Measurements from ENCODE around the gene CHRD. TPM values are rescaled to one million over a fixed set of nuclear protein-coding genes. Genes with fewer than 3 reads are reported as not detected.

CHRD gene
- total and polyA plus RNA-seq, 4 experiments from 2014 or later = not detected

- Mint-ChIP-seq H3K27ac (no peak overlapping the region), H3K27me3 (peaks cover 9 to 11% of the 10 kb centered on the region in 2 donors), H3K36me3 (peaks cover 17 to 34% of the 10 kb centered on the region in 2 donors), H3K4me1 (peaks cover 6 to 18% (median 10%) of the 10 kb centered on the region in 4 donors), H3K9me3 (no peaks in the 10 kb centered on the region), H3K4me3 (no peak overlapping the region)
- Histone ChIP-seq H3K36me3 (ENCODE audit: insufficient read depth, low read length) (peaks cover 12% of the 10 kb centered on the region), H3K27me3 (ENCODE audit: insufficient read depth, low read length) (no peaks in the 10 kb centered on the region), H3K4me3 (ENCODE audit: low read length in 2 of 2) (no peak overlapping the region), H3K4me1 (ENCODE audit: insufficient read depth, low read length) (no peaks in the 10 kb centered on the region), H3K9me3 (ENCODE audit: control insufficient read depth in 1 of 2, low read length in 2 of 2) (no peaks in the 10 kb centered on the region), H3K27ac (ENCODE audit: low read depth, low read length) (no peak overlapping the region)
- DNase-seq = peak; percentile 47 to 62 (median 58)
- intact Hi-C loops (cut with micrococcal nuclease) = loop anchor here (1.0 to 2.0 kb wide), 4 partner anchors 45 to 476 kb away; no protein-coding TSS in a partner anchor
- ChIA-PET POLR2A (ENCODE audit: partially characterized antibody) (interaction anchor here (1.3 kb wide), 1 partner anchor 142 kb away, joined by 3 read pairs; no protein-coding TSS in a partner anchor), CTCF (ENCODE audit: partially characterized antibody) (interaction anchor here (0.7 to 6.4 kb wide), 35 partner anchors 9 to 531 kb away, joined by 3 to 93 read pairs (median 4); partner anchors contain the start of genes CLCN2 and POLR2H)
Measured at GRCh38 chr3:184371570-184372018, 8.3 kb upstream of the CHRD start.

- Histone ChIP-seq H3K27me3 (ENCODE audit: insufficient read depth, low read length) (no peaks in the 10 kb centered on the region), H3K36me3 (ENCODE audit: insufficient read depth, low read length) (peaks cover 7% of the 10 kb centered on the region), H3K27ac (ENCODE audit: low read depth, low read length) (no peak overlapping the region), H3K4me3 (ENCODE audit: low read length in 2 of 2) (no peak overlapping the region), H3K4me1 (ENCODE audit: insufficient read depth, low read length) (no peaks in the 10 kb centered on the region), H3K9me3 (ENCODE audit: control insufficient read depth in 1 of 2, low read length in 2 of 2) (no peaks in the 10 kb centered on the region)
- H3K36me3 Mint-ChIP-seq = peaks cover 10 to 26% of the 10 kb centered on the region in 2 donors
- H3K4me3 Mint-ChIP-seq = no peak overlapping the region
- H3K27ac Mint-ChIP-seq = peak overlapping the region in 1 of 7 donors; percentile 64
- CTCF ChIA-PET (ENCODE audit: partially characterized antibody) = interaction anchor here (0.5 to 6.4 kb wide), 30 partner anchors 9 to 470 kb away, joined by 3 to 93 read pairs (median 4); partner anchors contain the start of genes CLCN2 and POLR2H
- POLR2A ChIA-PET (ENCODE audit: partially characterized antibody) = interaction anchor here (1.3 kb wide), 1 partner anchor 141 kb away, joined by 3 read pairs; no protein-coding TSS in a partner anchor
- H3K9me3 Mint-ChIP-seq = no peaks in the 10 kb centered on the region
- intact Hi-C loops (cut with micrococcal nuclease) = no loop called here
- DNase-seq = no peak
- peaks cover 5 to 18% (median 8%) of the 10 kb centered on the region in 4 donors for H3K4me1 Mint-ChIP-seq
- H3K27me3 Mint-ChIP-seq = peaks cover 13 to 16% of the 10 kb centered on the region in 2 donors
Measured at GRCh38 chr3:184372296-184372821, 7.5 kb upstream of the CHRD start.

GRCh38 chr3:184372911-184373310 is 6.9 kb upstream of the CHRD start:
- peaks cover 3% of the 10 kb centered on the region for H3K27me3 ChIP-seq (ENCODE audit: insufficient read depth, low read length)
- no peaks in the 10 kb centered on the region for H3K4me1 ChIP-seq (ENCODE audit: insufficient read depth, low read length)
- peaks cover 19% of the 10 kb centered on the region in 2 donors for H3K27me3 Mint-ChIP-seq
- peaks cover 0 to 2% (median 0%) of the 10 kb centered on the region in 8 donors for H3K9me3 Mint-ChIP-seq
- intact Hi-C loops (cut with micrococcal nuclease) = no loop called here
- H3K4me3 Mint-ChIP-seq = no peak overlapping the region
- H3K36me3 ChIP-seq (ENCODE audit: insufficient read depth, low read length) = peaks cover 4% of the 10 kb centered on the region
- no peak overlapping the region for H3K4me3 ChIP-seq (ENCODE audit: low read length in 2 of 2)
- DNase-seq = no peak
- H3K4me1 Mint-ChIP-seq = peaks cover 4 to 15% (median 5%) of the 10 kb centered on the region in 4 donors
- H3K27ac ChIP-seq (ENCODE audit: low read depth, low read length) = no peak overlapping the region
- POLR2A ChIA-PET (ENCODE audit: partially characterized antibody) = no interaction called here
- H3K36me3 Mint-ChIP-seq = peaks cover 7 to 22% of the 10 kb centered on the region in 2 donors
- no peaks in the 10 kb centered on the region for H3K9me3 ChIP-seq (ENCODE audit: control insufficient read depth in 1 of 2, low read length in 2 of 2)
- CTCF ChIA-PET (ENCODE audit: partially characterized antibody) = interaction anchor here (0.5 to 6.4 kb wide), 16 partner anchors 8 to 471 kb away, joined by 3 to 93 read pairs (median 6); partner anchors contain the start of genes CLCN2 and POLR2H
- H3K27ac Mint-ChIP-seq = no peak overlapping the region

GRCh38 chr3:184373422-184373821 is 6.4 kb upstream of the CHRD start:
- H3K36me3 Mint-ChIP-seq = peaks cover 5 to 18% of the 10 kb centered on the region in 2 donors
- peaks cover 0 to 2% (median 0%) of the 10 kb centered on the region in 8 donors for H3K9me3 Mint-ChIP-seq
- H3K36me3 ChIP-seq (ENCODE audit: insufficient read depth, low read length) = no peaks in the 10 kb centered on the region
- H3K4me3 Mint-ChIP-seq = no peak overlapping the region
- H3K27ac ChIP-seq (ENCODE audit: low read depth, low read length) = no peak overlapping the region
- peaks cover 6% of the 10 kb centered on the region for H3K27me3 ChIP-seq (ENCODE audit: insufficient read depth, low read length)
- peaks cover 4 to 13% (median 4%) of the 10 kb centered on the region in 4 donors for H3K4me1 Mint-ChIP-seq
- H3K27me3 Mint-ChIP-seq = peaks cover 20 to 22% of the 10 kb centered on the region in 2 donors
- H3K4me3 ChIP-seq (ENCODE audit: low read length in 2 of 2) = no peak overlapping the region
- CTCF ChIA-PET (ENCODE audit: partially characterized antibody) = interaction anchor here (0.8 to 6.4 kb wide), 7 partner anchors 8 to 169 kb away, joined by 3 to 93 read pairs (median 29); partner anchors contain the start of genes CLCN2 and POLR2H
- intact Hi-C loops (cut with micrococcal nuclease) = no loop called here
- no peak overlapping the region for H3K27ac Mint-ChIP-seq
- H3K9me3 ChIP-seq (ENCODE audit: control insufficient read depth in 1 of 2, low read length in 2 of 2) = no peaks in the 10 kb centered on the region
- no peaks in the 10 kb centered on the region for H3K4me1 ChIP-seq (ENCODE audit: insufficient read depth, low read length)
- no peak for DNase-seq
- POLR2A ChIA-PET (ENCODE audit: partially characterized antibody) = no interaction called here

GRCh38 chr3:184375747-184376461 is 4.0 kb upstream of the CHRD start:
- Histone ChIP-seq H3K9me3 (ENCODE audit: control insufficient read depth in 1 of 2, low read length in 2 of 2) (no peaks in the 10 kb centered on the region), H3K4me1 (ENCODE audit: insufficient read depth, low read length) (peaks cover 3% of the 10 kb centered on the region), H3K27ac (ENCODE audit: low read depth, low read length) (no peak overlapping the region), H3K4me3 (ENCODE audit: low read length in 2 of 2) (no peak overlapping the region), H3K36me3 (ENCODE audit: insufficient read depth, low read length) (no peaks in the 10 kb centered on the region), H3K27me3 (ENCODE audit: insufficient read depth, low read length) (peaks cover 20% of the 10 kb centered on the region)
- no peak overlapping the region for H3K4me3 Mint-ChIP-seq
- H3K4me1 Mint-ChIP-seq = peaks cover 6 to 19% (median 7%) of the 10 kb centered on the region in 4 donors
- POLR2A ChIA-PET (ENCODE audit: partially characterized antibody) = no interaction called here
- H3K27ac Mint-ChIP-seq = no peak overlapping the region
- no peak for DNase-seq
- peaks cover 0 to 3% of the 10 kb centered on the region in 2 donors for H3K36me3 Mint-ChIP-seq
- CTCF ChIA-PET (ENCODE audit: partially characterized antibody) = interaction anchor here (1.0 to 1.1 kb wide), 2 partner anchors 22 to 163 kb away, joined by 3 to 4 read pairs; no protein-coding TSS in a partner anchor
- peaks cover 0 to 2% (median 0%) of the 10 kb centered on the region in 8 donors for H3K9me3 Mint-ChIP-seq
- peaks cover 32 to 34% of the 10 kb centered on the region in 2 donors for H3K27me3 Mint-ChIP-seq
- intact Hi-C loops (cut with micrococcal nuclease) = no loop called here

GRCh38 chr3:184377374-184377773 is 2.5 kb upstream of the CHRD start:
- intact Hi-C loops (cut with micrococcal nuclease) = no loop called here
- Mint-ChIP-seq H3K27me3 (peaks cover 37 to 42% of the 10 kb centered on the region in 2 donors), H3K4me3 (peak overlapping the region in 1 of 8 donors; percentile 29), H3K4me1 (peaks cover 2 to 16% (median 8%) of the 10 kb centered on the region in 4 donors), H3K27ac (no peak overlapping the region), H3K9me3 (peaks cover 0 to 2% (median 0%) of the 10 kb centered on the region in 8 donors), H3K36me3 (no peaks in the 10 kb centered on the region)
- DNase-seq = no peak
- peaks cover 14% of the 10 kb centered on the region for H3K4me1 ChIP-seq (ENCODE audit: insufficient read depth, low read length)
- H3K4me3 ChIP-seq (ENCODE audit: low read length in 2 of 2) = no peak overlapping the region
- POLR2A ChIA-PET (ENCODE audit: partially characterized antibody) = no interaction called here
- no peaks in the 10 kb centered on the region for H3K36me3 ChIP-seq (ENCODE audit: insufficient read depth, low read length)
- no peak overlapping the region for H3K27ac ChIP-seq (ENCODE audit: low read depth, low read length)
- peaks cover 29% of the 10 kb centered on the region for H3K27me3 ChIP-seq (ENCODE audit: insufficient read depth, low read length)
- CTCF ChIA-PET (ENCODE audit: partially characterized antibody) = no interaction called here
- H3K9me3 ChIP-seq (ENCODE audit: control insufficient read depth in 1 of 2, low read length in 2 of 2) = no peaks in the 10 kb centered on the region

Data from CD4-positive, alpha-beta memory T cell (primary cell).